IMR-90 (cell line): Measurements from ENCODE around the gene WDR74. TPM values are rescaled to one million over a fixed set of nuclear protein-coding genes. Genes with fewer than 3 reads are reported as not detected.

Source experiments
- ATAC-seq: fragments of 200-7000 bp; cut with Tn5 transposase; 2 replicates; pipeline ENCODE4 v1.9.1; 2020; ENCODE audit warnings: low read depth, mild to moderate bottlenecking, moderate library complexity
- BruUV-seq: library from RNA; stranded (reverse); fragments of 400-500 nt; replicated peaks from 2 replicates; lab custom pipeline; 2021; lab: Mats Ljungman, UMichigan
- CTCF ChIA-PET: fragments of 300-600 bp; formaldehyde crosslinking; extraction: SDS; loops from one replicate; lab custom pipeline; 2021; ENCODE audit warnings: antibody characterized with exemption; lab: Yijun Ruan, JAX
- POLR2A ChIA-PET: fragments of 300-600 bp; sonication (Branson Sonifier 250); formaldehyde crosslinking; loops from one replicate; lab custom pipeline; 2022; ENCODE audit warnings: antibody characterized with exemption; ENCODE audit not compliant: unreplicated experiment; lab: Charles Lee
- DNase-seq: peaks from one replicate; pipeline ENCODE4 v3.0.0; 2013
- H2AFZ ChIP-seq: replicated peaks from 2 replicates; pipeline ENCODE3; 2013; ENCODE audit warnings: low read length, mild to moderate bottlenecking; ENCODE audit not compliant: poor library complexity
- H2AK5ac ChIP-seq: 2 replicates; pipeline ENCODE4 v1.6.1; 2013; ENCODE audit warnings: low read depth, low read length, inconsistent platforms
- H2AK9ac ChIP-seq: replicated peaks from 2 replicates; pipeline ENCODE3; 2013; ENCODE audit warnings: mild to moderate bottlenecking, low read depth, low read length, moderate library complexity; ENCODE audit not compliant: poor library complexity
- H2BK120ac ChIP-seq: 2 replicates; pipeline ENCODE4 v1.6.1; 2013; ENCODE audit warnings: low read depth, low read length, inconsistent platforms
- H2BK15ac ChIP-seq: 3 replicates; pipeline ENCODE4 v1.6.1; 2013; ENCODE audit warnings: low read depth, low read length, inconsistent platforms
- H2BK20ac ChIP-seq: 2 replicates; pipeline ENCODE4 v1.6.1; 2013; ENCODE audit warnings: low read depth, mild to moderate bottlenecking, inconsistent platforms, low read length, moderate library complexity
- H2BK5ac ChIP-seq: 2 replicates; pipeline ENCODE4 v1.6.1; 2013; ENCODE audit warnings: mild to moderate bottlenecking, low read depth, low read length, inconsistent platforms; ENCODE audit not compliant: poor library complexity, severe bottlenecking
- H3K14ac ChIP-seq: replicated peaks from 2 replicates; pipeline ENCODE4 v1.6.1; 2013; ENCODE audit warnings: low read depth, low read length, inconsistent platforms
- H3K18ac ChIP-seq: 2 replicates; pipeline ENCODE4 v1.6.1; 2013; ENCODE audit warnings: low read depth, low read length, control low read depth
- H3K23ac ChIP-seq: 2 replicates; pipeline ENCODE4 v1.6.1; 2013; ENCODE audit warnings: low read depth, low read length, inconsistent platforms
- H3K27ac ChIP-seq: 2 replicates; pipeline ENCODE4 v1.5.1; 2013; ENCODE audit warnings: mild to moderate bottlenecking, control low read depth, low read length; ENCODE audit not compliant: insufficient read depth
- H3K27me3 ChIP-seq: 2 replicates; pipeline ENCODE4 v1.6.1; 2013; ENCODE audit warnings: low read length; ENCODE audit not compliant: control insufficient read depth, insufficient read depth
- H3K36me3 ChIP-seq: 2 replicates; pipeline ENCODE4 v1.6.1; 2013; ENCODE audit warnings: low read length, mixed read lengths; ENCODE audit not compliant: control insufficient read depth, insufficient read depth
- H3K4ac ChIP-seq: 2 replicates; pipeline ENCODE4 v1.6.1; 2013; ENCODE audit warnings: low read depth, low read length, inconsistent platforms
- H3K4me1 ChIP-seq: 2 replicates; pipeline ENCODE4 v1.6.1; 2013; ENCODE audit warnings: low read length, mixed read lengths; ENCODE audit not compliant: control insufficient read depth, insufficient read depth
- H3K4me2 ChIP-seq: 2 replicates; pipeline ENCODE4 v1.6.1; 2013; ENCODE audit warnings: low read depth, mild to moderate bottlenecking, control low read depth, low read length, moderate library complexity
- H3K4me3 ChIP-seq: 2 replicates; pipeline ENCODE4 v1.5.1; 2013; ENCODE audit warnings: low read depth, mild to moderate bottlenecking, control low read depth, low read length, moderate library complexity; ENCODE audit not compliant: insufficient read depth
- H3K56ac ChIP-seq: 2 replicates; pipeline ENCODE4 v1.6.1; 2013; ENCODE audit warnings: low read length, inconsistent platforms; ENCODE audit not compliant: insufficient read depth; ENCODE audit errors: extremely low read depth
- H3K79me1 ChIP-seq, 2 experiments: 2 replicates each; pipeline ENCODE4 v1.6.1; 2013; ENCODE audit warnings: low read length in 2 of 2, inconsistent platforms in 1 of 2, low read depth in 1 of 2
- H3K9ac ChIP-seq: 2 replicates; pipeline ENCODE4 v1.6.1; 2013; ENCODE audit warnings: low read depth, low read length, control low read depth
- H3K9me1 ChIP-seq: 2 replicates; pipeline ENCODE4 v1.6.1; 2013; ENCODE audit warnings: low read length, inconsistent platforms; ENCODE audit not compliant: insufficient read depth
- H3K9me3 ChIP-seq: 2 replicates; pipeline ENCODE4 v1.6.1; 2013; ENCODE audit warnings: low read length; ENCODE audit not compliant: control insufficient read depth, insufficient read depth
- H4K20me1 ChIP-seq: 2 replicates; pipeline ENCODE4 v1.6.1; 2013; ENCODE audit warnings: low read length, inconsistent platforms; ENCODE audit not compliant: insufficient read depth
- H4K5ac ChIP-seq: 2 replicates; pipeline ENCODE4 v1.6.1; 2013; ENCODE audit warnings: mild to moderate bottlenecking, low read depth, low read length, control low read depth
- H4K8ac ChIP-seq, 2 experiments: 2 replicates each; pipeline ENCODE4 v1.6.1; 2013; ENCODE audit warnings: low read depth in 2 of 2, low read length in 2 of 2, control low read depth in 1 of 2, inconsistent platforms in 1 of 2
- H4K91ac ChIP-seq: 2 replicates; pipeline ENCODE4 v1.6.1; 2013; ENCODE audit warnings: low read depth, low read length, inconsistent platforms; ENCODE audit not compliant: insufficient read depth
- BHLHE40 ChIP-seq: fragments of 150-350 bp; IDR thresholded peaks from 2 replicates; pipeline ENCODE4 v1.6.1; 2016; ENCODE audit warnings: mild to moderate bottlenecking, low read depth, low read length
- MAFK ChIP-seq: IDR thresholded peaks from 2 replicates; pipeline ENCODE4 v1.6.1; 2012; ENCODE audit warnings: low read depth, low read length, improper control_type of control experiment
- RCOR1 ChIP-seq: IDR thresholded peaks from 2 replicates; pipeline ENCODE4 v1.6.1; 2012; ENCODE audit warnings: mild to moderate bottlenecking, low read length, improper control_type of control experiment; ENCODE audit not compliant: insufficient replicate concordance
- WGBS, 2 experiments: methylation state at CpG; one replicate each; pipeline versions ENCODE4 v1.1.5 to v1.1.7; 2013; ENCODE audit warnings: missing lambda C conversion rate in 2 of 2; ENCODE audit not compliant: insufficient read length in 1 of 2; ENCODE audit errors: extremely low coverage in 2 of 2; 5-methylcytosine and 5-hydroxymethylcytosine counted together
- dilution Hi-C: fragments of 300-500 bp; cut with HindIII; formaldehyde crosslinking; loops from one replicate; pipeline ENCODE4 v1.14.3; 2018; ENCODE audit warnings: low sequenced_read_pairs; ENCODE audit not compliant: unreplicated experiment
- in situ Hi-C: fragments of 300-500 bp; cut with MboI; formaldehyde crosslinking; loops from 3 replicates; pipeline ENCODE4 v1.14.3; 2019; ENCODE audit warnings: low sequenced_read_pairs, inconsistent platforms, mixed read lengths
- intact Hi-C: fragments of 100-400 bp; cut with micrococcal nuclease; formaldehyde crosslinking; loops from 2 replicates; pipeline ENCODE4 v1.10.0; 2022
- polyA plus RNA-seq, 3 experiments: library from polyadenylated mRNA; depleted of rRNA; stranded (reverse); fragments of >200 nt; gene quantifications; 2 replicates each; pipeline ENCODE4 v1.2.3, GENCODE V29; 2012; ENCODE audit warnings: low replicate concordance in 1 of 3
- total RNA-seq: library from RNA; depleted of rRNA; stranded (reverse); fragments of >200 nt; gene quantifications from 2 replicates; pipeline ENCODE4 v1.2.3, GENCODE V29; 2012
- TF ChIP-seq, protein P1 (sequence below): conservative IDR thresholded peaks from 2 replicates; pipeline ENCODE4 v1.5.1; 2012; ENCODE audit warnings: mild to moderate bottlenecking, low read depth, low read length, improper control_type of control experiment

WDR74 gene
- total and polyA plus RNA-seq, 2 of the 4 experiments (the other 2 are of a cell fraction): 38.4 to 44.3 TPM

DNA sequence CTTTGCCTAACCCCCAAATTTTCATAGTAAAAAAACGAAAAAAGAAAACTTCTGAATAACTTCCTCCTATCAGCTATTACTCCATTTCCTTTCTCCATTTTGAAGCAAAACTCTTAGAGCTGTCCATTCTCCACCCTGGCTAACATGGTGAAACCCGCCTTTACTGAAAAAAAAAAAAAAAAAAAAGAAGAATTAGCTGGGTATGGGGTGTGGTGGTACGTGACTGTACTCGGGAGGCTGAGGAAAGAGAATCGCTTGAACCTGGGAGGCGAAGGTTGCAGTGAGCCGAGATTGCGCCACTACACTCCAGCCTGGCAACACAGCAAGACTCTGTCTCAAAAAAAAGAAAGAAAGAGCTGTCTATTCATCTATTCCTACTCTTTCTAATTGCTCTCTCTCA lies 22.8 kb downstream of the WDR74 start:
- dilution Hi-C loops: no loop called here
- Histone ChIP-seq H4K8ac (no peak overlapping the region), H3K56ac (no peak overlapping the region), H3K18ac (no peak overlapping the region), H2BK20ac (no peak overlapping the region), H4K91ac (no peak overlapping the region), H4K20me1 (no peaks in the 10 kb centered on the region), H2AK9ac (no peak overlapping the region), H3K9me1 (no peaks in the 10 kb centered on the region), H3K9ac (no peak overlapping the region), H3K4me1 (no peaks in the 10 kb centered on the region), H4K5ac (no peak overlapping the region), H2BK5ac (no peak overlapping the region), H2AK5ac (no peak overlapping the region), H2BK15ac (no peak overlapping the region), H3K4me3 (no peak overlapping the region), H3K14ac (no peak overlapping the region), H3K79me1 (peaks cover 0 to 3% of the 10 kb centered on the region in 2 experiments; a peak in 2 of 4 replicates), H2AFZ (no peak overlapping the region), H3K23ac (no peak overlapping the region), H2BK120ac (no peak overlapping the region), H3K4ac (no peak overlapping the region), H3K27me3 (no peaks in the 10 kb centered on the region), H3K4me2 (no peak overlapping the region), H3K9me3 (no peaks in the 10 kb centered on the region), H3K27ac (no peak overlapping the region), H3K36me3 (peaks cover 51% of the 10 kb centered on the region)
- intact Hi-C loops: no loop called here
- WGBS, 2 experiments: no CpG with 5 or more reads among the region's 8 CpGs
- TF ChIP-seq BHLHE40 (no peak), MAFK (no peak), RCOR1 (no peak)
- TF ChIP-seq, protein P1, sequence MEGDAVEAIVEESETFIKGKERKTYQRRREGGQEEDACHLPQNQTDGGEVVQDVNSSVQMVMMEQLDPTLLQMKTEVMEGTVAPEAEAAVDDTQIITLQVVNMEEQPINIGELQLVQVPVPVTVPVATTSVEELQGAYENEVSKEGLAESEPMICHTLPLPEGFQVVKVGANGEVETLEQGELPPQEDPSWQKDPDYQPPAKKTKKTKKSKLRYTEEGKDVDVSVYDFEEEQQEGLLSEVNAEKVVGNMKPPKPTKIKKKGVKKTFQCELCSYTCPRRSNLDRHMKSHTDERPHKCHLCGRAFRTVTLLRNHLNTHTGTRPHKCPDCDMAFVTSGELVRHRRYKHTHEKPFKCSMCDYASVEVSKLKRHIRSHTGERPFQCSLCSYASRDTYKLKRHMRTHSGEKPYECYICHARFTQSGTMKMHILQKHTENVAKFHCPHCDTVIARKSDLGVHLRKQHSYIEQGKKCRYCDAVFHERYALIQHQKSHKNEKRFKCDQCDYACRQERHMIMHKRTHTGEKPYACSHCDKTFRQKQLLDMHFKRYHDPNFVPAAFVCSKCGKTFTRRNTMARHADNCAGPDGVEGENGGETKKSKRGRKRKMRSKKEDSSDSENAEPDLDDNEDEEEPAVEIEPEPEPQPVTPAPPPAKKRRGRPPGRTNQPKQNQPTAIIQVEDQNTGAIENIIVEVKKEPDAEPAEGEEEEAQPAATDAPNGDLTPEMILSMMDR: no peak
- ChIA-PET CTCF (interaction anchor here (0.6 to 0.9 kb wide), 3 partner anchors 10 to 30 kb away, joined by 3 read pairs; no protein-coding TSS in a partner anchor), POLR2A (no interaction called here)
- in situ Hi-C loops: no loop called here
- DNase-seq: no peak
- no peak for ATAC-seq
- BruUV-seq: no TSS peak
